H1 (cell line): ENCODE results near the gene TAOK1. TPM values are rescaled to one million over a fixed set of nuclear protein-coding genes. Genes with fewer than 3 reads are reported as not detected.

Experiments
- CTCF ChIA-PET: fragments of 300-600 bp; sonication (Branson Sonifier 250); formaldehyde crosslinking; loops from one replicate; lab custom pipeline; 2021; ENCODE audit not compliant: partially characterized antibody; lab: Charles Lee
- POLR2A ChIA-PET: fragments of 300-600 bp; sonication (Branson Sonifier 250); formaldehyde crosslinking; loops from one replicate; lab custom pipeline; 2021; ENCODE audit warnings: inconsistent platforms; ENCODE audit not compliant: partially characterized antibody; lab: Charles Lee
- DNase-seq, 2 experiments: peaks; one replicate each; pipeline versions ENCODE4 v3.0.0 to v3.0.0-alpha.2; 2010 to 2022; ENCODE audit warnings: low spot score in 2 of 2, low read depth in 1 of 2, mixed read lengths in 1 of 2
- FAIRE-seq: peaks from 2 replicates; lab custom pipeline; 2011; peaks lifted over from hg19 to GRCh38; lab: Jason Lieb, UNC
- H2AFZ ChIP-seq: 2 replicates; pipeline ENCODE4 v1.8.1; 2012; ENCODE audit warnings: low read length, inconsistent platforms
- H2AK5ac ChIP-seq: 2 replicates; pipeline ENCODE4 v1.6.1; 2013; ENCODE audit warnings: low read depth, low read length
- H2BK120ac ChIP-seq: replicated peaks from 2 replicates; pipeline ENCODE3; 2013; ENCODE audit warnings: low read depth, low read length, inconsistent platforms
- H2BK12ac ChIP-seq: 2 replicates; pipeline ENCODE4 v1.6.1; 2013; ENCODE audit warnings: low read depth, low read length
- H2BK15ac ChIP-seq: 2 replicates; pipeline ENCODE4 v1.6.1; 2013; ENCODE audit warnings: low read length
- H2BK20ac ChIP-seq: 2 replicates; pipeline ENCODE4 v1.6.1; 2013; ENCODE audit warnings: low read length
- H2BK5ac ChIP-seq: 2 replicates; pipeline ENCODE4 v1.6.1; 2013; ENCODE audit warnings: low read depth, low read length
- H3K14ac ChIP-seq: 2 replicates; pipeline ENCODE4 v1.6.1; 2013; ENCODE audit warnings: inconsistent platforms; ENCODE audit not compliant: insufficient read length
- H3K18ac ChIP-seq: 2 replicates; pipeline ENCODE4 v1.6.1; 2013; ENCODE audit warnings: low read length; ENCODE audit errors: extremely low read depth
- H3K23ac ChIP-seq: 2 replicates; pipeline ENCODE4 v1.6.1; 2013; ENCODE audit warnings: inconsistent platforms; ENCODE audit not compliant: insufficient read length
- H3K23me2 ChIP-seq: 2 replicates; pipeline ENCODE4 v1.6.1; 2013; ENCODE audit warnings: low read depth, low read length
- H3K27ac ChIP-seq: 2 replicates; pipeline ENCODE4 v1.6.1; 2011; ENCODE audit warnings: low read depth, low read length, inconsistent platforms
- H3K27me3 ChIP-seq, 4 experiments: replicated peaks in 1 of 4; 1 replicate in 1 of 4; 2 replicates in 3 of 4; pipeline versions ENCODE4 v1.6.1 to v1.8.1; 2011 to 2013; ENCODE audit warnings: low read length in 3 of 4, mild to moderate bottlenecking in 3 of 4, inconsistent platforms in 2 of 4, mixed read lengths in 2 of 4, moderate library complexity in 1 of 4; ENCODE audit not compliant: control insufficient read depth in 3 of 4, insufficient read depth in 3 of 4; ENCODE audit errors: extremely low read depth in 1 of 4
- H3K36me3 ChIP-seq, 4 experiments: 2 replicates each; pipeline versions ENCODE4 v1.6.1 to v1.8.1; 2011 to 2013; ENCODE audit warnings: mild to moderate bottlenecking in 4 of 4, low read length in 3 of 4, moderate library complexity in 2 of 4, control low read depth in 1 of 4, inconsistent platforms in 1 of 4; ENCODE audit not compliant: insufficient read depth in 4 of 4, control insufficient read depth in 2 of 4
- H3K4ac ChIP-seq: replicated peaks from 2 replicates; pipeline ENCODE3; 2013; ENCODE audit warnings: low read length, low read depth, mixed read lengths, inconsistent platforms; ENCODE audit not compliant: insufficient read length
- H3K4me1 ChIP-seq, 4 experiments: replicated peaks in 1 of 4; 1 replicate in 1 of 4; 2 replicates in 3 of 4; pipeline versions ENCODE4 v1.6.1 to v1.8.1; 2011 to 2013; ENCODE audit warnings: low read length in 3 of 4, inconsistent platforms in 2 of 4, mixed read lengths in 1 of 4; ENCODE audit not compliant: insufficient read depth in 4 of 4, control insufficient read depth in 3 of 4
- H3K4me2 ChIP-seq, 2 experiments: 2 replicates each; pipeline versions ENCODE4 v1.6.1 to v1.8.1; 2011 to 2013; ENCODE audit warnings: low read depth in 2 of 2, low read length in 2 of 2, control low read depth in 1 of 2, inconsistent platforms in 1 of 2, mild to moderate bottlenecking in 1 of 2; ENCODE audit not compliant: insufficient read depth in 1 of 2
- H3K4me3 ChIP-seq, 4 experiments: fragments of 200-600, 300-600 bp in 1 of 4; sonication (generic), shearing (Covaris generic), sonication (Bioruptor Twin) in 1 of 4; 2 replicates each; pipeline versions ENCODE4 v1.5.1 to v1.8.1; 2011 to 2016; ENCODE audit warnings: low read length in 4 of 4, low read depth in 3 of 4, control low read depth in 2 of 4, inconsistent platforms in 2 of 4, mild to moderate bottlenecking in 2 of 4, mixed read lengths in 1 of 4, moderate library complexity in 1 of 4; ENCODE audit not compliant: insufficient read depth in 2 of 4; ENCODE audit errors: extremely low read depth in 1 of 4
- H3K56ac ChIP-seq: replicated peaks from 2 replicates; pipeline ENCODE3; 2013; ENCODE audit warnings: low read depth, mild to moderate bottlenecking, mixed read lengths, low read length, inconsistent platforms; ENCODE audit not compliant: insufficient read length
- H3K79me1 ChIP-seq: 2 replicates; pipeline ENCODE4 v1.6.1; 2013; ENCODE audit warnings: low read depth, low read length, control low read depth
- H3K79me2 ChIP-seq, 2 experiments: 2 replicates each; pipeline versions ENCODE4 v1.6.1 to v1.8.1; 2012 to 2013; ENCODE audit warnings: low read length in 2 of 2, mild to moderate bottlenecking in 2 of 2, inconsistent platforms in 1 of 2; ENCODE audit not compliant: insufficient read depth in 2 of 2, control insufficient read depth in 1 of 2
- H3K9ac ChIP-seq, 4 experiments: replicated peaks in 1 of 4; 1 replicate in 1 of 4; 2 replicates in 3 of 4; pipeline versions ENCODE4 v1.6.1 to v1.8.1; 2011 to 2013; ENCODE audit warnings: low read depth in 3 of 4, low read length in 3 of 4, control low read depth in 2 of 4, mild to moderate bottlenecking in 2 of 4, moderate library complexity in 2 of 4, inconsistent platforms in 1 of 4; ENCODE audit errors: extremely low read depth in 1 of 4
- H3K9me3 ChIP-seq, 2 experiments: 2 replicates each; pipeline versions ENCODE4 v1.6.1 to v1.8.1; 2012 to 2013; ENCODE audit warnings: mild to moderate bottlenecking in 2 of 2, moderate library complexity in 2 of 2, control low read depth in 1 of 2, inconsistent platforms in 1 of 2, low read depth in 1 of 2, low read length in 1 of 2, mixed read lengths in 1 of 2; ENCODE audit not compliant: insufficient read depth in 2 of 2
- H4K20me1 ChIP-seq, 2 experiments: replicated peaks in 1 of 2; 2 replicates each; pipeline versions ENCODE3 to v1.8.1; 2011 to 2013; ENCODE audit warnings: inconsistent platforms in 2 of 2, low read length in 2 of 2, mild to moderate bottlenecking in 1 of 2; ENCODE audit not compliant: insufficient read depth in 2 of 2, control insufficient read depth in 1 of 2
- H4K5ac ChIP-seq: 2 replicates; pipeline ENCODE4 v1.6.1; 2013; ENCODE audit warnings: low read length, low read depth, mixed read lengths, inconsistent platforms; ENCODE audit not compliant: insufficient read length
- H4K8ac ChIP-seq: 2 replicates; pipeline ENCODE4 v1.8.0; 2013; ENCODE audit warnings: mild to moderate bottlenecking, moderate library complexity, low read length, inconsistent platforms; ENCODE audit not compliant: insufficient read depth; ENCODE audit errors: extremely low read depth
- H4K91ac ChIP-seq: replicated peaks from 2 replicates; pipeline ENCODE3; 2013; ENCODE audit warnings: low read length, mixed read lengths, inconsistent platforms; ENCODE audit not compliant: insufficient read length
- BCL11A ChIP-seq, 2 experiments: IDR thresholded peaks; one replicate each; pipeline ENCODE4 v1.6.1; 2011; ENCODE audit warnings: low read depth in 2 of 2, low read length in 2 of 2, mild to moderate bottlenecking in 2 of 2
- MAFK ChIP-seq: IDR thresholded peaks from 2 replicates; pipeline ENCODE4 v1.6.1; 2012; ENCODE audit warnings: low read depth, mild to moderate bottlenecking, improper control_type of control experiment, low read length
- NANOG ChIP-seq: IDR thresholded peaks from 2 replicates; pipeline ENCODE4 v1.6.1; 2011; ENCODE audit warnings: low read length, low read depth, mild to moderate bottlenecking, inconsistent platforms; ENCODE audit not compliant: insufficient read depth, poor library complexity, severe bottlenecking
- RAD21 ChIP-seq, 2 experiments: IDR thresholded peaks in 1 of 2; conservative IDR thresholded peaks in 1 of 2; 2 replicates each; pipeline ENCODE4 v1.6.1; 2011; ENCODE audit warnings: low read depth in 2 of 2, low read length in 2 of 2, improper control_type of control experiment in 1 of 2, inconsistent platforms in 1 of 2, mild to moderate bottlenecking in 1 of 2, moderate library complexity in 1 of 2
- RFX5 ChIP-seq: IDR thresholded peaks from 2 replicates; pipeline ENCODE4 v1.6.1; 2011; ENCODE audit warnings: low read depth, low read length, improper control_type of control experiment, borderline replicate concordance
- RXRA ChIP-seq: IDR thresholded peaks from 2 replicates; pipeline ENCODE4 v1.6.1; 2011; ENCODE audit warnings: low read depth, mild to moderate bottlenecking, low read length, moderate library complexity; ENCODE audit not compliant: insufficient read depth
- SP2 ChIP-seq: IDR thresholded peaks from 2 replicates; pipeline ENCODE4 v1.6.1; 2012; ENCODE audit warnings: mild to moderate bottlenecking, low read length, inconsistent platforms
- TAF1 ChIP-seq: IDR thresholded peaks from 2 replicates; pipeline ENCODE4 v1.6.1; 2011; ENCODE audit warnings: mild to moderate bottlenecking, low read depth, low read length
- TCF12 ChIP-seq: IDR thresholded peaks from 2 replicates; pipeline ENCODE4 v1.6.1; 2011; ENCODE audit warnings: low read depth, mild to moderate bottlenecking, low read length
- WGBS, 2 experiments: shearing (Covaris generic) in 1 of 2; methylation state at CpG; one replicate each; pipeline versions ENCODE4 v1.1.6 to v1.1.7; 2013 to 2015; ENCODE audit warnings: low lambda C conversion rate in 2 of 2, mixed read lengths in 2 of 2, inconsistent platforms in 1 of 2, low coverage in 1 of 2, missing lambda C conversion rate in 1 of 2; ENCODE audit not compliant: insufficient replicate concordance in 2 of 2, insufficient coverage in 1 of 2, insufficient read length in 1 of 2; ENCODE audit errors: extremely low coverage in 1 of 2, missing lambda C conversion rate in 1 of 2; 5-methylcytosine and 5-hydroxymethylcytosine counted together
- polyA plus RNA-seq, 7 experiments: library from polyadenylated mRNA; depleted of rRNA in 3 of 7; stranded (reverse) in 5 of 7; unstranded in 2 of 7; fragments of >200 nt in 5 of 7; fragments of 200-250 nt in 2 of 7; gene quantifications; 1 replicate in 5 of 7; 2 replicates in 1 of 7; 4 replicates in 1 of 7; pipeline versions ENCODE4 v1.2.1 to v1.2.3, GENCODE V29; 2011 to 2013; ENCODE audit warnings: missing spikeins in 2 of 7, mixed read lengths in 2 of 7
- total RNA-seq: library from RNA; stranded (reverse); fragmentation: NEBNext Ultra II Directional; extraction: Animal tissue kit (Norgen Biotek cat#: 25700); gene quantifications from 2 replicates; pipeline ENCODE4 v1.2.1, GENCODE V29; 2021

The TAOK1 gene
- total and polyA plus RNA-seq, 2 of the 8 experiments (the other 6 are each of a cell fraction or from before 2014, with no cell fraction given): 12.2 to 90.6 TPM

DNA sequence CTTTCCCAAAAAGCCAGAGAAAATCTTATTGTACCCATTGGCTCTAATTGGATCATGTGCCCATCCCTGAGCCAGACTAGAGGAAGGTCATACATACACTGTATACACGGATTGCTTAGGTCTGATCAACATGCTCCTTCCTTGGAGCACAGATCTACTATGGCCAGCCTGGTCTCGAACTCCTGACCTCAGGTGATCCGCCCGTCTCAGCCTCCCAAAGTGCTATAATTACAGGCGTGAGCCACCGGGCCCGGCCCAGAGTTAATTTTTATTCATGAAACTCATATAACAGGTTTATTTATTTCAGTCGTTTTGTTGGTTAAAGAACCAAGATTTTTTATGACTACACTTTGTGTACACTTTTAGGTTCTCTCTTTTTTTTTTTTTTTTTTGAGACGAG, 1.2 kb upstream of the TAOK1 start:
- Histone ChIP-seq H2BK20ac (no peak overlapping the region), H3K36me3 (no peaks in the 10 kb centered on the region; a peak in 1 of 8 replicates), H3K9me3 (no peaks in the 10 kb centered on the region), H2BK5ac (no peak overlapping the region), H3K9ac (no peak overlapping the region), H4K8ac (no peak overlapping the region), H3K4me2 (no peak overlapping the region; a peak in 1 of 4 replicates), H3K79me2 (peaks cover 18 to 31% of the 10 kb centered on the region in 2 experiments), H2BK120ac (no peak overlapping the region), H3K14ac (no peak overlapping the region), H4K5ac (no peak overlapping the region), H3K4me1 (no peaks in the 10 kb centered on the region; a peak in 1 of 7 replicates), H2BK15ac (0 out of 2 replicates have a peak overlapping the region, but pooled peaks have one; percentile 65), H4K91ac (no peak overlapping the region), H3K27ac (no peak overlapping the region), H3K56ac (no peak overlapping the region), H4K20me1 (peaks cover 2 to 4% of the 10 kb centered on the region in 2 experiments), H2AFZ (no peak overlapping the region), H3K4ac (no peak overlapping the region), H2BK12ac (no peak overlapping the region), H3K27me3 (no peaks in the 10 kb centered on the region), H2AK5ac (no peak overlapping the region), H3K23ac (no peak overlapping the region), H3K79me1 (peaks cover 5% of the 10 kb centered on the region; the same call in 1 of the 2 replicates), H3K23me2 (peaks cover 9% of the 10 kb centered on the region; the same call in 1 of the 2 replicates), H3K4me3 (no peak overlapping the region), H3K18ac (no peak overlapping the region)
- DNase-seq (no peak), FAIRE-seq (no peak)
- ChIA-PET POLR2A (no interaction called here), CTCF (interaction anchor here (1.7 kb wide), 1 partner anchor 19 kb away, joined by 7 read pairs; no protein-coding TSS in a partner anchor)
- WGBS, 2 experiments: 90% methylated on average over 8 of the region's 9 CpGs; no CpG with 5 or more reads in 1 of the 2 experiments
- TF ChIP-seq MAFK: no peak
- TF ChIP-seq NANOG: no peak
- no peak for TF ChIP-seq BCL11A (IDR thresholded peaks at IDR 0.05; ENCODE audit: low read depth in 2 of 2, low read length in 2 of 2)
- no peak for TF ChIP-seq RXRA
- no peak for TF ChIP-seq RAD21 (IDR thresholded peaks at IDR 0.05 in 1 of 2, conservative IDR thresholded peaks at IDR 0.05 in 1 of 2; ENCODE audit: low read depth in 2 of 2, low read length in 2 of 2)
- no peak for TF ChIP-seq RFX5
- TF ChIP-seq TCF12: no peak
- no peak for TF ChIP-seq SP2
- TF ChIP-seq TAF1: no peak
